Measurements from ENCODE around the gene CENPS.

Gene CENPS

DNA sequence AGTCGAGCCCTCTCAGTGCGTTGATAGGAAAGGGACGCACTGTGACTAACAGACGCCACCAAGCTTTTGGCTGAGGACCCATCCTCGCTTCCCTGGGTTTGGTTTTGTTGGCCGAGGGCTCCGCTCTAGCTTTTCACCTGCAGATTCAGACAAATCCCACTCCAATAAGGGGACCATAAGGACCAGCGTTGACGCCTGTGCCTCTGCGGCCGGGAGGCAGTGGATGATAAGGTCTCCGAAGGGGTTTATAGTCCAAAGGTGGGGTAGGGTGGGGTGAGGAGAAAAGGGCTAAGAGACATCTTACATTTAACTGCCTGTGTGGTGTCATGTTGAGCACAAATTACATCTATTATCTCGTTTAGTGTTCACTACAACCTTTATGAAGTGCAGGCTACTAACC lies 45.3 kb downstream of the CENPS start:
- DNase-seq (ENCODE audit: low spot score in 2 of 2): no peak
- Mint-ChIP-seq H3K36me3 (no peaks in the 10 kb centered on the region), H3K27me3 (no peaks in the 10 kb centered on the region), H3K4me1 (peaks cover 25% of the 10 kb centered on the region), H3K27ac (peak overlapping the region; percentile 92), H3K4me3 (peak overlapping the region; percentile 96), H3K9me3 (no peaks in the 10 kb centered on the region)
- no peak for ATAC-seq (ENCODE audit: low read depth)

DNA sequence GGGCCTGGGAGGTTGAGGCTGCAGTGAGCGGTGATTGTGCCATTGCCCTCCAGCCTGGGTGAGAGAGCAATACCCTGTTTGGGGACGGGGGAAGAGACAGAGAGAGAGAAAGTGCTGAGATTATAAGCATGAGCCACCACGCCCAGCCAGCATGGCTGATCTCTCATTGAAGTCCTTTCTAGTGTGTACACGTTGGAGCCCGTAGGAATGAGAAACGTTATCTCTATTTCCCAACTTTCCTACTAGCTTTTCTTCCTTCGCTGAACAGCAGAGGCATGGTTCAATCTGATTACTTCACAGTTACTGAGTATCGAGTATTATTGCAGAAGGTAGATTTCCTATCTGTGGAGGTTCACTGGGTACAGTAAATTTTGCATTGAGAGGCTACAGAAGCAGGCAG lies 49.1 kb downstream of the CENPS start:
- no peak for ATAC-seq (ENCODE audit: low read depth)
- Mint-ChIP-seq H3K4me3 (no peak overlapping the region), H3K4me1 (peaks cover 23% of the 10 kb centered on the region), H3K9me3 (no peaks in the 10 kb centered on the region), H3K27me3 (no peaks in the 10 kb centered on the region), H3K36me3 (peaks cover 2% of the 10 kb centered on the region), H3K27ac (no peak overlapping the region)
- no peak for DNase-seq (ENCODE audit: low spot score in 2 of 2)

DNA sequence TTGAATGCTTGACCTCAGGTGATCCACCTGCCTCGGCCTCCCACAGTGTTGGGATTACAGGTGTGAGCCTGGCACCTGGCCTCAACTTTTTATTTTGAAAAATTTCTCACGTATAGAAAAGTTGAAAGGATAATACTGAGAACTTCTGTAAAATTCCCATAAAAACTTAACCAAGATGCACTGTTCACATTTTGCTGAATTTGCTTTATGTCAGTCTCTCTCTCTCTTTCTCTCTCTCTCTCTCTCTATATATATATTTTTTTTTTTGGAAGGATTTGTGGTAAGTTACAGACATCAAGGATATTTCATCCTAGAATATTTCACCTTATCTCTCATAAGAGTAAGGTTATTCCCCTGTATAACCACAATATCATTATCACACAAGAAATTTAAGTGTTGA lies 50.4 kb downstream of the CENPS start:
- ATAC-seq (ENCODE audit: low read depth) (no peak), DNase-seq (ENCODE audit: low spot score in 2 of 2) (no peak)
- H3K4me3 Mint-ChIP-seq: no peak overlapping the region
- peaks cover 19% of the 10 kb centered on the region for H3K4me1 Mint-ChIP-seq
- H3K36me3 Mint-ChIP-seq: peaks cover 5% of the 10 kb centered on the region
- no peaks in the 10 kb centered on the region for H3K27me3 Mint-ChIP-seq
- H3K9me3 Mint-ChIP-seq: no peaks in the 10 kb centered on the region
- no peak overlapping the region for H3K27ac Mint-ChIP-seq

DNA sequence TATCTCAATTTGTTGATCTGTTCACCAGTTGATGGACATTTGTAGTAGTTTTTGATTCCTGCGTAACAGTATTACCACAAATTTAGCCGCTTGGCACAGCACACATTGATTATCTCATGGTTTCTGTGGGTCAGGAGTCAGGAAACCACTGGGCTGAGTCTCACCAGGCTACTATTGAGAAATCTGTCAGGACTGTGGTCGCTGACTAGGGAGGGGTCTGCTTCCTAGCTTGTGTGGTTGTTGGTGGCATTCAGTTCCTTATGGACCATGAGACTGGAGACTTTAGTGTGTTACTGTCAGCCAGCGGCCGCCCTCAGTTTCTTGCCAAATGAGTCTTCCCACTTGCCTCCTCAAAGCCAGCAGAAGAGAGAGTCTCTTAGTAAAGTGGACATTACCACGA lies 54.3 kb downstream of the CENPS start:
- Mint-ChIP-seq H3K27ac (no peak overlapping the region), H3K4me3 (no peak overlapping the region), H3K27me3 (no peaks in the 10 kb centered on the region), H3K4me1 (peaks cover 10% of the 10 kb centered on the region), H3K36me3 (peaks cover 12% of the 10 kb centered on the region), H3K9me3 (peaks cover 1% of the 10 kb centered on the region)
- ATAC-seq (ENCODE audit: low read depth) (no peak), DNase-seq (ENCODE audit: low spot score in 2 of 2) (no peak)

DNA sequence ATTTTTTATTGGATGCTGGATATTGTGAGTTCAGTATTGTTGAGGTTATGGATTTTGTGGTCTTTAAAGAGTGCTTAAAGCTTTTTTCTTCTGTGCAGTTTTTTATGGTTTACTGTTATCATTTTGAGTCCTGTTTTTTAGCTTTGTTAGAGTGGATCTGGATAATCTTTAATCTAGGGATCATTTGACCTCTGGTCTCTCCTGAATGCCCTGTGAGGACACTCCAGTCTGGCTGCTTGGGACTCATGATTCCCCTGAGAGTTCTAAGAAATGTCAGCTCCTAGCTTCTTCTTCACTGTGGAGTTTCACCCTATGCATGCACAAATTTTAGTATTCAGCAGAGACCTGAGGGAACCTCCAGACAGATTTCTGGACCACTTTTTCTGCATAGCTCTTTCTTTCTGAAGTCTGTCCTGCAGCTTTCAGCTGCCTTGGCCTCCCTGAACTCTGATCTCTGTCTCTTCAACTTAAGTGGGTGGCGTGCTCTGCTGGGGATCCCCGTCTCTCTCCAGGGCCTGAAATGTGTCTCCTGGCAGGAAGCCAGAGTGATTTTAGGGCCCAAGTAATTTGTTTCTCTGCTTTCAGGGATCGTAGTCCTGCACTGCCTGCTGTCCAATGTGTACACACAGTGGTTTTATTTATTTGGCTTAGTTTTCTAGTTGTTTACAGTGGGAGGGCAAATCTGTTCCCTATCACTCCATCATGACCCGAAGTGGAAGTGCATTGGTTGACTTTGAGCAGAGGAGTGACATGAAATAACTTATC lies 59.2 kb downstream of the CENPS start:
- no peak overlapping the region for H3K4me3 Mint-ChIP-seq
- H3K27ac Mint-ChIP-seq: no peak overlapping the region
- no peak for DNase-seq (ENCODE audit: low spot score in 2 of 2)
- H3K27me3 Mint-ChIP-seq: no peaks in the 10 kb centered on the region
- ATAC-seq (ENCODE audit: low read depth): no peak
- H3K36me3 Mint-ChIP-seq: peaks cover 15% of the 10 kb centered on the region
- peaks cover 19% of the 10 kb centered on the region for H3K4me1 Mint-ChIP-seq
- H3K9me3 Mint-ChIP-seq: peaks cover 1% of the 10 kb centered on the region

DNA sequence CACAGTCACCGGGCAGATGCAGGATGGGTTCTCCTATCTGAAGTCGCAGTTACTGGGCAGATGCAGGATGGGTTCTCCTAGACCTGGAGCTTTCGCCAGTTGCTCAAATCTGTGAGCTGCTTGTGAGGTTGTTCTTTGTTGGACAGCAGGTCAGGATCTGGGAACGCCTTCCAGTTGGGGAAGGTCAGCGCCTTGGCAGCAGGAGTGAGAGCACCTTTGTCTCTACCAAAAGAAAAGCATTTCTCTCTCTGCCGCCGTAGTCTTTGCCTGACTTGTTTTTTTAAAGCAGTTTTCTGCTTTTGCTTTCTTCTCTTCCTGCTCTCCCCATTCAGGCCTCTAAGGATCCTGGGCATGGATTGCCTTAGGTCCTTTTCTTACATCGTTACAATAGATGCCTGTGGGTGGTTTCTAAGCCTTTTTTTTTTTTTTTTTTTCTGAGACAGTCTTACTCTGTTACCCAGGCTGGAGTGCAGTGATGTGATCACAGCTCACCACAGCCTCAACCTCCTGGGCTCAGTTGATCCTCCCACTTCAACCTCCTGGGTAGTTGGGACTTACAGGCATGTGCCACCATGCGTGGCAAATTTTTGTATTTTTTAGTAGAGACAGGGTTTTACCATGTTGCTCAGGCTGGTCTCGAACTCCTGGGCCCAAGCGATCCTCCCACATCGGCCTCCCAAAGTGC lies 60.2 kb downstream of the CENPS start:
- H3K9me3 Mint-ChIP-seq: peaks cover 1% of the 10 kb centered on the region

More for the DNA sequence above, 60.2 kb downstream of the CENPS start:
- H3K4me1 Mint-ChIP-seq: peaks cover 23% of the 10 kb centered on the region
- no peaks in the 10 kb centered on the region for H3K27me3 Mint-ChIP-seq
- H3K4me3 Mint-ChIP-seq: no peak overlapping the region
- no peak overlapping the region for H3K27ac Mint-ChIP-seq
- DNase-seq (ENCODE audit: low spot score in 2 of 2): no peak
- ATAC-seq (ENCODE audit: low read depth): no peak
- peaks cover 12% of the 10 kb centered on the region for H3K36me3 Mint-ChIP-seq
